Measurements from ENCODE around the gene AKR1B1. TPM values are rescaled to one million over a fixed set of nuclear protein-coding genes. Genes with fewer than 3 reads are reported as not detected.
A peak's percentile ranks its signal among the peaks of the same experiment; 100 is the strongest.

Gene AKR1B1
- total and polyA plus RNA-seq, 2 of the 13 experiments (the other 11 are each of a cell fraction or from before 2014, with no cell fraction given) = 89.9 to 133 TPM

DNA sequence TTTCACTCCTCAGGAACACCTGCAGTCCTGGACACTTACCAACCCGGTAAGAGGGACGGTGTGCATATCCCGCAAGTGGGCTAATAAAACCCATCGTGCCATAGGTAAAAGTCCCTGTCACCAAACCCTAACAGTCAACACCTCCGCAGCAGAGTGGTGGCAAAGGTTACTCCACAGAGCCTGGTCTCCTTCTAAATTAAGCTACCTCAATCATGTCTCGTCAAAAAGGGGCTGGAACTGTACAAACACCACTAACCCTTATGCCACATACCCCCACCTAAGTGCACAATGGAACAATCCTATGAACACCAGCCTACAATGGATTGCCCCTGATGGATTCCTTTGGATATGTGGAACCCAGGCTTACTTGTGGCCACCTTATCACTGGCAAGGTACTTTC, 9.6 kb upstream of the AKR1B1 start:
- no peak overlapping the region for H3K4me2 ChIP-seq (ENCODE audit: low read depth, low read length)
- no peaks in the 10 kb centered on the region for H4K20me1 ChIP-seq (ENCODE audit: insufficient read depth, low read length)
- no peak overlapping the region for H3K9ac ChIP-seq (ENCODE audit: insufficient read depth, low read depth, low read length)
- intact Hi-C loops (cut with micrococcal nuclease; ENCODE audit: unreplicated experiment) = no loop called here
- peaks cover 12% of the 10 kb centered on the region; the same call in 1 of the 2 replicates for H3K4me1 ChIP-seq (ENCODE audit: insufficient read depth, low read length)
- CTCF ChIA-PET (ENCODE audit: low intra/inter-chr PET ratio, low total read pairs) = no interaction called here
- no peaks in the 10 kb centered on the region; a peak in 1 of 5 replicates for H3K27me3 ChIP-seq (ENCODE audit: control insufficient read depth in 1 of 2, insufficient read depth in 2 of 2, low read length in 2 of 2)
- TF ChIP-seq, protein P1, sequence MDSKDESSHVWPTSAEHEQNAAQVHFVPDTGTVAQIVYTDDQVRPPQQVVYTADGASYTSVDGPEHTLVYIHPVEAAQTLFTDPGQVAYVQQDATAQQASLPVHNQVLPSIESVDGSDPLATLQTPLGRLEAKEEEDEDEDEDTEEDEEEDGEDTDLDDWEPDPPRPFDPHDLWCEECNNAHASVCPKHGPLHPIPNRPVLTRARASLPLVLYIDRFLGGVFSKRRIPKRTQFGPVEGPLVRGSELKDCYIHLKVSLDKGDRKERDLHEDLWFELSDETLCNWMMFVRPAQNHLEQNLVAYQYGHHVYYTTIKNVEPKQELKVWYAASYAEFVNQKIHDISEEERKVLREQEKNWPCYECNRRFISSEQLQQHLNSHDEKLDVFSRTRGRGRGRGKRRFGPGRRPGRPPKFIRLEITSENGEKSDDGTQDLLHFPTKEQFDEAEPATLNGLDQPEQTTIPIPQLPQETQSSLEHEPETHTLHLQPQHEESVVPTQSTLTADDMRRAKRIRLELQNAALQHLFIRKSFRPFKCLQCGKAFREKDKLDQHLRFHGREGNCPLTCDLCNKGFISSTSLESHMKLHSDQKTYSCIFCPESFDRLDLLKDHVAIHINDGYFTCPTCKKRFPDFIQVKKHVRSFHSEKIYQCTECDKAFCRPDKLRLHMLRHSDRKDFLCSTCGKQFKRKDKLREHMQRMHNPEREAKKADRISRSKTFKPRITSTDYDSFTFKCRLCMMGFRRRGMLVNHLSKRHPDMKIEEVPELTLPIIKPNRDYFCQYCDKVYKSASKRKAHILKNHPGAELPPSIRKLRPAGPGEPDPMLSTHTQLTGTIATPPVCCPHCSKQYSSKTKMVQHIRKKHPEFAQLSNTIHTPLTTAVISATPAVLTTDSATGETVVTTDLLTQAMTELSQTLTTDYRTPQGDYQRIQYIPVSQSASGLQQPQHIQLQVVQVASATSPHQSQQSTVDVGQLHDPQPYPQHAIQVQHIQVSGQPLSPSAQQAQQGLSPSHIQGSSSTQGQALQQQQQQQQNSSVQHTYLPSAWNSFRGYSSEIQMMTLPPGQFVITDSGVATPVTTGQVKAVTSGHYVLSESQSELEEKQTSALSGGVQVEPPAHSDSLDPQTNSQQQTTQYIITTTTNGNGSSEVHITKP (CRISPR knock-in tag; IDR thresholded peaks at IDR 0.05; ENCODE audit: low read depth) = peak; percentile 95
- TF ChIP-seq CENPX (CRISPR knock-in tag; IDR thresholded peaks at IDR 0.05) (no peak), ZNF558 (CRISPR knock-in tag; IDR thresholded peaks at IDR 0.05; ENCODE audit: borderline replicate concordance) (no peak), ZNF713 (CRISPR knock-in tag; IDR thresholded peaks at IDR 0.05) (no peak)
- H2AFZ ChIP-seq (ENCODE audit: low read length) = no peak overlapping the region
- H3K27ac ChIP-seq (ENCODE audit: extremely low read length, insufficient read depth, low read length) = no peak overlapping the region
- no TSS peak for BruUV-seq (replicated peaks)
- H3K4me3 ChIP-seq (replicated peaks in 1 of 3; ENCODE audit: insufficient read depth in 1 of 3, low read depth in 2 of 3, low read length in 3 of 3) = no peak overlapping the region
- FAIRE-seq = no peak
- WGBS (ENCODE audit: low lambda C conversion rate) = 28% methylated on average over 6 of the region's 6 CpGs
- no peak for ATAC-seq
- H3K9me3 ChIP-seq (ENCODE audit: low read length) = peaks cover 4% of the 10 kb centered on the region; the same call in 1 of the 2 replicates
- in situ Hi-C loops (cut with HindIII; ENCODE audit: extremely low pct_ligation_motif_present, low pct_unique_long_range_greater_than_20kb) = no loop called here
- H3K79me2 ChIP-seq (ENCODE audit: insufficient read depth, low read length) = no peaks in the 10 kb centered on the region
- no peak for DNase-seq (ENCODE audit: low spot score)
- POLR2A ChIA-PET = no interaction called here
- no peaks in the 10 kb centered on the region for H3K36me3 ChIP-seq (replicated peaks in 1 of 2; ENCODE audit: control insufficient read depth in 1 of 2, insufficient read depth in 2 of 2, low read length in 2 of 2)

DNA sequence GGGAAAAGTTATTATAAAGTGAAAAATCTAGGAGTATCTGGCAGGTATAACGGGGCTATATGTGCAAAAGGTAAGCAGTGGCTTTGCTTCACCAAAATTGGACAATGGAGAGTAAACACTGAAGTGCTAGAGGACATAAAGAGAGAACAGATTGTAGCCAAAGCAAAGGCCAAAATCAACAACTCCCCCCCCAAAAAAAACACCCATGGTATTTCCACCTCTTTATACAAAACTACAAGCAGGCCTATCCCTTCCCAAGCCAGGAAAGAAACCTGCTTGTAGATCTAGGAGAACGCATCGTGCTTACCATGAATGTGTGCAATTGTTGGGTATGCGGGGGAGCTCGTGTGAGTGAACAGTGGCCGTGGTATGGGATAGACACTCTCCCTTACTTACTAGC, 9.2 kb upstream of the AKR1B1 start:
- no peak for FAIRE-seq
- WGBS (ENCODE audit: low lambda C conversion rate) = 60% methylated on average over 6 of the region's 6 CpGs
- TF ChIP-seq ZNF260 (CRISPR knock-in tag; IDR thresholded peaks at IDR 0.05; ENCODE audit: borderline replicate concordance, low read depth) (no peak), ZNF101 (CRISPR knock-in tag; IDR thresholded peaks at IDR 0.05; ENCODE audit: borderline replicate concordance, low read depth) (no peak), MATR3 (CRISPR knock-in tag; IDR thresholded peaks at IDR 0.05) (no peak), KDM3A (CRISPR knock-in tag; IDR thresholded peaks at IDR 0.05; ENCODE audit: low read depth) (no peak), MTA3 (CRISPR knock-in tag; IDR thresholded peaks at IDR 0.05) (no peak), ZNF160 (CRISPR knock-in tag; IDR thresholded peaks at IDR 0.05) (no peak), CAMTA2 (CRISPR knock-in tag; IDR thresholded peaks at IDR 0.05; ENCODE audit: borderline replicate concordance) (no peak), MEIS2 (CRISPR knock-in tag; IDR thresholded peaks at IDR 0.05) (no peak)
- TF ChIP-seq, protein P2, sequence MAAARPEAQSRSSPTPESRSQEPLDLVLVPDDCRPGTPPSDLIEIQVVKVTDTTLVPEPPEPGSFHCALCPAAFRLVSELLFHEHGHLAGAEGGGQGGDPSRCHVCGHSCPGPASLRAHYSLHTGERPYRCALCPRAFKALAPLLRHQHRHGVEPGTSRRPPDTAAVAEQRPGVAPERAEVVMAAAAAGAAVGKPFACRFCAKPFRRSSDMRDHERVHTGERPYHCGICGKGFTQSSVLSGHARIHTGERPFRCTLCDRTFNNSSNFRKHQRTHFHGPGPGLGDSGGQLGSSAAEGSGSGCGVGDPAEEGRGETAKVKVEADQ (CRISPR knock-in tag; IDR thresholded peaks at IDR 0.05; ENCODE audit: borderline replicate concordance) = no peak
- TF ChIP-seq, protein P3, sequence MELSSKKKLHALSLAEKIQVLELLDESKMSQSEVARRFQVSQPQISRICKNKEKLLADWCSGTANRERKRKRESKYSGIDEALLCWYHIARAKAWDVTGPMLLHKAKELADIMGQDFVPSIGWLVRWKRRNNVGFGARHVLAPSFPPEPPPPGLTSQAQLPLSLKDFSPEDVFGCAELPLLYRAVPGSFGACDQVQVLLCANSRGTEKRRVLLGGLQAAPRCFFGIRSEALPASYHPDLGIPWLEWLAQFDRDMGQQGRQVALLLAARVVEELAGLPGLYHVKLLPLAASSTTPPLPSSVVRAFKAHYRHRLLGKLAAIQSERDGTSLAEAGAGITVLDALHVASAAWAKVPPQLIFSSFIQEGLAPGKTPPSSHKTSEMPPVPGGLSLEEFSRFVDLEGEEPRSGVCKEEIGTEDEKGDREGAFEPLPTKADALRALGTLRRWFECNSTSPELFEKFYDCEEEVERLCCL (CRISPR knock-in tag; IDR thresholded peaks at IDR 0.05; ENCODE audit: borderline replicate concordance) = no peak

More for the DNA sequence above, 9.2 kb upstream of the AKR1B1 start:
- no peak overlapping the region for H3K9ac ChIP-seq (ENCODE audit: insufficient read depth, low read depth, low read length)
- H2AFZ ChIP-seq (ENCODE audit: low read length) = no peak overlapping the region
- H3K4me3 ChIP-seq (replicated peaks in 1 of 3; ENCODE audit: insufficient read depth in 1 of 3, low read depth in 2 of 3, low read length in 3 of 3) = no peak overlapping the region
- ChIA-PET CTCF (ENCODE audit: low intra/inter-chr PET ratio, low total read pairs) (no interaction called here), POLR2A (no interaction called here)
- no peaks in the 10 kb centered on the region; a peak in 1 of 5 replicates for H3K27me3 ChIP-seq (ENCODE audit: control insufficient read depth in 1 of 2, insufficient read depth in 2 of 2, low read length in 2 of 2)
- no peaks in the 10 kb centered on the region for H4K20me1 ChIP-seq (ENCODE audit: insufficient read depth, low read length)
- no peak overlapping the region for H3K27ac ChIP-seq (ENCODE audit: extremely low read length, insufficient read depth, low read length)
- in situ Hi-C loops (cut with HindIII; ENCODE audit: extremely low pct_ligation_motif_present, low pct_unique_long_range_greater_than_20kb) = no loop called here
- H3K79me2 ChIP-seq (ENCODE audit: insufficient read depth, low read length) = no peaks in the 10 kb centered on the region
- H3K9me3 ChIP-seq (ENCODE audit: low read length) = peaks cover 4% of the 10 kb centered on the region; the same call in 1 of the 2 replicates
- peaks cover 12% of the 10 kb centered on the region; the same call in 1 of the 2 replicates for H3K4me1 ChIP-seq (ENCODE audit: insufficient read depth, low read length)
- H3K36me3 ChIP-seq (replicated peaks in 1 of 2; ENCODE audit: control insufficient read depth in 1 of 2, insufficient read depth in 2 of 2, low read length in 2 of 2) = no peaks in the 10 kb centered on the region
- no TSS peak for BruUV-seq (replicated peaks)
- ATAC-seq (no peak), DNase-seq (ENCODE audit: low spot score) (no peak)
- H3K4me2 ChIP-seq (ENCODE audit: low read depth, low read length) = no peak overlapping the region
- intact Hi-C loops (cut with micrococcal nuclease; ENCODE audit: unreplicated experiment) = no loop called here

Measured in HepG2 (cell line).